Activated B cell treated with CpG ODN at 0.5 μM for 24 hours (primary cell): Measurements from ENCODE around the gene MTMR2. TPM values are rescaled to one million over a fixed set of nuclear protein-coding genes. Genes with fewer than 3 reads are reported as not detected.

Experiments
- ATAC-seq: fragments of 200-7000 bp; cut with Tn5 transposase; one replicate; pipeline ENCODE4 v1.10.0; 2021; ENCODE audit warnings: low read depth, mild to moderate bottlenecking, moderate library complexity
- CTCF ChIA-PET: fragments of 350-600 bp; sonication (Branson Sonifier 250); formaldehyde crosslinking; loops from one replicate; lab custom pipeline; 2021; ENCODE audit warnings: antibody characterized with exemption; lab: Charles Lee
- POLR2A ChIA-PET: fragments of 350-600 bp; sonication (Branson Sonifier 250); formaldehyde crosslinking; loops from one replicate; lab custom pipeline; 2021; ENCODE audit warnings: antibody characterized with exemption; lab: Charles Lee
- DNase-seq: peaks from one replicate; pipeline ENCODE4 v3.0.0; 2022
- H3K27ac Mint-ChIP-seq: one replicate; pipeline ENCODE4 v1.8.0; 2020; ENCODE audit warnings: mixed read lengths
- H3K27me3 Mint-ChIP-seq: one replicate; pipeline ENCODE4 v1.8.0; 2021; ENCODE audit warnings: mixed read lengths
- H3K36me3 Mint-ChIP-seq: one replicate; pipeline ENCODE4 v1.8.0; 2021; ENCODE audit warnings: low read depth, mixed read lengths
- H3K4me1 Mint-ChIP-seq: one replicate; pipeline ENCODE4 v1.8.0; 2021; ENCODE audit warnings: mixed read lengths
- H3K4me3 Mint-ChIP-seq: one replicate; pipeline ENCODE4 v1.8.0; 2020; ENCODE audit warnings: mild to moderate bottlenecking, mixed read lengths
- H3K9me3 Mint-ChIP-seq: one replicate; pipeline ENCODE4 v1.8.0; 2020; ENCODE audit warnings: mixed read lengths
- intact Hi-C: fragments of 100-400 bp; cut with micrococcal nuclease; formaldehyde crosslinking; loops from one replicate; pipeline ENCODE4 v1.15.1; 2024
- total RNA-seq: library from RNA; stranded (reverse); gene quantifications from 2 replicates; pipeline ENCODE4 v1.2.3, GENCODE V29; 2022
- TF ChIP-seq, protein P1 (sequence below): fragments of 200-600 bp; IDR thresholded peaks from one replicate; pipeline ENCODE4 v1.8.0; 2022; ENCODE audit warnings: antibody characterized with exemption, mild to moderate bottlenecking

MTMR2 gene
- total RNA-seq, 1 donor from 2014 or later = 22.6 TPM

DNA sequence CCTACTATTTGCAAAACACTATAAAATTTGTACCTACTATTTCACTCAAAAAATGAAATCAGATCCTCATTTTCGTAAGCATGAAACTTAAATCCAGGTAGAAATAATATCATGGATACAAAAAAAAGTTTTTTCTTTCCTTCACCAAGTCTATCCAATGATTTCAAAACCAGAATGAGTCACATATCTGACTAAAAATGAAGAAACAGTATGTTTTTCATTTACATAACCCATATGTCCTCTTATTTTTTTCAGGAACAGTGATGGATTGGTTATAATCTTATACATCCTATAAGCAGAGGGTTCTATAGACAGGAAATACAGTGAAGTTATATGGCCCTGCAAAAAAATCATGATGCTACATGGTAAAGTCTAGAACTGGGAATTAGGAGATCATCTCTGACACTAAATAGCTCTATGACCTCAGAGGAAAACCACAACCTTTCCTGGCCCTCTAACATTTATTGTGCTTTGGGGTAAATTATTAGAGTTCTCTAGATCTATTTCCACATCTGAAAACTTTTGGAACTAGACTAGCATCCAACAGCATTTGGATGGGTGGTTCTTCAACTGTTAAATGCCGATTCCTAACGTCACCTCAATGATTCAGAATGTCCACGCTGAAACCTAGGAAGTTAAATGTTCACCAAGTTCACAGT is 10.9 kb downstream of the MTMR2 start:
- intact Hi-C loops = no loop called here
- peaks cover 7% of the 10 kb centered on the region for H3K36me3 Mint-ChIP-seq
- no peak overlapping the region for H3K27ac Mint-ChIP-seq
- H3K27me3 Mint-ChIP-seq = no peaks in the 10 kb centered on the region
- no peaks in the 10 kb centered on the region for H3K9me3 Mint-ChIP-seq
- CTCF ChIA-PET = interaction anchor here (0.7 kb wide), 1 partner anchor 18 kb away, joined by 3 read pairs; no protein-coding TSS in a partner anchor
- POLR2A ChIA-PET = no interaction called here
- H3K4me3 Mint-ChIP-seq = no peak overlapping the region
- DNase-seq (no peak), ATAC-seq (no peak)
- TF ChIP-seq, protein P1, sequence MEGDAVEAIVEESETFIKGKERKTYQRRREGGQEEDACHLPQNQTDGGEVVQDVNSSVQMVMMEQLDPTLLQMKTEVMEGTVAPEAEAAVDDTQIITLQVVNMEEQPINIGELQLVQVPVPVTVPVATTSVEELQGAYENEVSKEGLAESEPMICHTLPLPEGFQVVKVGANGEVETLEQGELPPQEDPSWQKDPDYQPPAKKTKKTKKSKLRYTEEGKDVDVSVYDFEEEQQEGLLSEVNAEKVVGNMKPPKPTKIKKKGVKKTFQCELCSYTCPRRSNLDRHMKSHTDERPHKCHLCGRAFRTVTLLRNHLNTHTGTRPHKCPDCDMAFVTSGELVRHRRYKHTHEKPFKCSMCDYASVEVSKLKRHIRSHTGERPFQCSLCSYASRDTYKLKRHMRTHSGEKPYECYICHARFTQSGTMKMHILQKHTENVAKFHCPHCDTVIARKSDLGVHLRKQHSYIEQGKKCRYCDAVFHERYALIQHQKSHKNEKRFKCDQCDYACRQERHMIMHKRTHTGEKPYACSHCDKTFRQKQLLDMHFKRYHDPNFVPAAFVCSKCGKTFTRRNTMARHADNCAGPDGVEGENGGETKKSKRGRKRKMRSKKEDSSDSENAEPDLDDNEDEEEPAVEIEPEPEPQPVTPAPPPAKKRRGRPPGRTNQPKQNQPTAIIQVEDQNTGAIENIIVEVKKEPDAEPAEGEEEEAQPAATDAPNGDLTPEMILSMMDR = no peak
- peaks cover under 1% of the 10 kb centered on the region for H3K4me1 Mint-ChIP-seq

DNA sequence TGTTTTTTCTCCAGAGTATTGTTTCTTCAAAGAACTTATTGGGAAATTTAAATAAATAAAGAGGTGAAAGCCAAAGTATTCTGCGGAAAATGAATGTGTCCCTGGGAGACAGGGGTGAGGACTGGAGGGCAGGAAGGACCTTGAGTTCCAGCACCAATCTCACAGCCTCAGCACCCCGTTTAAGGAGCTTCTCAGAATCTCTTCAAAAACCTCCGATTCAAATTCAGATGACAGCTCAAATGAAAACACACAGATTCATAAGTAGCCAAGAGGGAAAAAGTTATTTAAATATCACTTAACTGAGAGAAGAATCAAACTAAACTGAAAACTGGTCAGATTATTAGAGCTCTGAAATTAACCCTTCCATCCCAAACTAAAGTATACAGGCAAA is 12.5 kb downstream of the MTMR2 start:
- TF ChIP-seq, protein P1 = no peak
- H3K4me1 Mint-ChIP-seq = peaks cover 9% of the 10 kb centered on the region
- ATAC-seq = no peak
- CTCF ChIA-PET = no interaction called here
- DNase-seq = no peak
- POLR2A ChIA-PET = no interaction called here
- intact Hi-C loops = no loop called here
- no peak overlapping the region for H3K4me3 Mint-ChIP-seq
- no peaks in the 10 kb centered on the region for H3K27me3 Mint-ChIP-seq
- peaks cover 7% of the 10 kb centered on the region for H3K36me3 Mint-ChIP-seq
- no peaks in the 10 kb centered on the region for H3K9me3 Mint-ChIP-seq
- no peak overlapping the region for H3K27ac Mint-ChIP-seq

DNA sequence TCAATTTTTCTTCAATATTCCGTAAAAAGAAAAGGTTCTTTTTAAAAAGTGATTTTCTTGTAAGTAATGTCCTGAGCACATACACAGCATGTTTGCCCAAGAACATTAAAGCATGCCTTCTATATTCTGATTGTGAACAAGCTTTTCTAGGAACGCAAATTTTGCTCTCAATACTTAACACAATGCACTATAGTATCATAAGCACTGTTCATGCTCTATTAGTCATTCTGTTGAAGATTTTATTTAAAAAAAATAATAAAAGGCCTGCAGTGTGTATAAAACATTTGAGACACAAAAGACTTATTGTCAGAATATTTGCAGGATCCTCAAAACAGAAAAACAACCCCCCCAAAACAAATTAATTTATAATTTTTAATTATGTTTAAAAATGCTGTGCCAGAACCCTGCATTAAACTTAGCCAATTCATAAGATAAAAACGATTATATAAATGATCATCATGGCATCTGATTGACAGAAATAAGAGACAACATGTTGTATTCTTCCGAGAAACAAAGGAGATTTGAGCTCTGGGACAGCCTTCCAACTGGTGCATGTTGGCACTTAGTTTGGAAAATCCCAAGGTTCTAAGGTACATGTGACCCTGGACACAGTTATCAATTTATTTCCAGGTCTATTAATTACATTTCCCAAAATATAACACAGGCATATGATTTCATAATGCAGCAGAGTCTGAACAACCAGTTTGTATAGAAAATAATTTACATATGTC is 13.1 kb downstream of the MTMR2 start:
- Mint-ChIP-seq H3K27me3 (no peaks in the 10 kb centered on the region), H3K27ac (no peak overlapping the region), H3K4me3 (no peak overlapping the region), H3K9me3 (no peaks in the 10 kb centered on the region), H3K36me3 (peaks cover 7% of the 10 kb centered on the region), H3K4me1 (peaks cover 9% of the 10 kb centered on the region)
- no peak for ATAC-seq
- intact Hi-C loops = no loop called here
- ChIA-PET CTCF (no interaction called here), POLR2A (no interaction called here)
- TF ChIP-seq, protein P1 = no peak
- no peak for DNase-seq

DNA sequence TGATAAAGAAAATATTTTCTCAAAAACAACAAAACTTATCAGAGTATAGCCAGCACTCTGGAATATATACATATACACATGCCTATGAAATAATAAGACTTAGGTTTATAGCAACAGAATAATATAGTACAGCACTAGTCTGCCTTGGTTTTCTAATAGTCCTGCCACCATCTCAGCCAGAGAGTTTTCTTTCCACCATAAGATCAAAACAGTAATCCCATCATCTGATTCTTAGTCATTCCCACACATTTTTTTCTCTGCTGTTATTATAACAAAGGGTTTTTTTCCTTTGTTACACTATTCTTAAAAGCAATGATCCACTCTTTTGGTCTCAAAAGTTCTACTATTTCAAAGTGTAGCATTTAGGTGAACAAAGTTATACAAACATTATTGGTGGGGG is 15.1 kb downstream of the MTMR2 start:
- POLR2A ChIA-PET = no interaction called here
- Mint-ChIP-seq H3K27me3 (no peaks in the 10 kb centered on the region), H3K9me3 (no peaks in the 10 kb centered on the region), H3K36me3 (peaks cover 6% of the 10 kb centered on the region), H3K4me1 (peaks cover 9% of the 10 kb centered on the region), H3K27ac (no peak overlapping the region), H3K4me3 (no peak overlapping the region)
- CTCF ChIA-PET = no interaction called here
- DNase-seq (no peak), ATAC-seq (no peak)
- TF ChIP-seq, protein P1 = no peak
- intact Hi-C loops = no loop called here

DNA sequence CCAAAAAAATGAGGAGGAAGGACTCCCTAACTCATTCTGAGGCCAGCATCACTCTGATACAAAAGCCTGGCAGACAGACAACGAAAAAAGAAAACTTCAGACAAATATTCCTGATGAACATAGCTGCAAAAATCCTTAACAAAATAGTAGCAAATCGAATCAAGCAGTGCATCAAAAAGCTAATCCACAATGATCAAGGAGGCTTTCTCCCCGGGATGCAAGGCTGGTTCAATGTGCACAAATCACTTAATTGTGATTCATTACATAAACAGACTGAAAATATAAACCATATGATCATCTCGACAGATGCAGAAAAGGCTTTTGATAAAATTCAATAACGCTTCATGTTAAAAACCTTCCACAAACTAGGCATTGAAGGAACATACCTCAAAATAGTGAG is 16.4 kb downstream of the MTMR2 start:
- POLR2A ChIA-PET = no interaction called here
- TF ChIP-seq, protein P1 = no peak
- H3K36me3 Mint-ChIP-seq = peaks cover 2% of the 10 kb centered on the region
- H3K4me3 Mint-ChIP-seq = no peak overlapping the region
- H3K27me3 Mint-ChIP-seq = no peaks in the 10 kb centered on the region
- H3K9me3 Mint-ChIP-seq = no peaks in the 10 kb centered on the region
- CTCF ChIA-PET = no interaction called here
- DNase-seq (no peak), ATAC-seq (no peak)
- intact Hi-C loops = no loop called here
- H3K27ac Mint-ChIP-seq = no peak overlapping the region
- H3K4me1 Mint-ChIP-seq = peaks cover 9% of the 10 kb centered on the region
